ENCODE data around the gene NOX5.

DNA sequence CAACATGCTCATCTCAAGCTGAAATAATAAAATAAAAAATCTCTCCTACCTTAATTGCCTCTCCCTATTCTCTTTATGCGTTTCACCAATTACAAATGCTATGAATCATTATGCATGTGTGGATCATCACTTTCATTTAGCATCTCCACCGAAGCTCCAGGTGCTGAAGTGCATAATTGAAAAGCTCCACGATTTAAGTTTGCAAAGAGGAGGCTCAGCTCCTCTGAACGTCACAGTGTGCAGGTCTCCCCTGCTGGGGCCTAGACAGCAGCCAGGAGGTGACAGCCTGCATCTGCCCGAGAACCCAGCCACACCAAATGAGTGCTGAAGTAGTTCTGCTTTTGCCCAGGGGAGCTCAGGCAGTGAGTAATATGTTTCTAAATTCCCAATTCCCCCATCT, 85.4 kb downstream of the NOX5 start:
- TF ChIP-seq, protein P1, sequence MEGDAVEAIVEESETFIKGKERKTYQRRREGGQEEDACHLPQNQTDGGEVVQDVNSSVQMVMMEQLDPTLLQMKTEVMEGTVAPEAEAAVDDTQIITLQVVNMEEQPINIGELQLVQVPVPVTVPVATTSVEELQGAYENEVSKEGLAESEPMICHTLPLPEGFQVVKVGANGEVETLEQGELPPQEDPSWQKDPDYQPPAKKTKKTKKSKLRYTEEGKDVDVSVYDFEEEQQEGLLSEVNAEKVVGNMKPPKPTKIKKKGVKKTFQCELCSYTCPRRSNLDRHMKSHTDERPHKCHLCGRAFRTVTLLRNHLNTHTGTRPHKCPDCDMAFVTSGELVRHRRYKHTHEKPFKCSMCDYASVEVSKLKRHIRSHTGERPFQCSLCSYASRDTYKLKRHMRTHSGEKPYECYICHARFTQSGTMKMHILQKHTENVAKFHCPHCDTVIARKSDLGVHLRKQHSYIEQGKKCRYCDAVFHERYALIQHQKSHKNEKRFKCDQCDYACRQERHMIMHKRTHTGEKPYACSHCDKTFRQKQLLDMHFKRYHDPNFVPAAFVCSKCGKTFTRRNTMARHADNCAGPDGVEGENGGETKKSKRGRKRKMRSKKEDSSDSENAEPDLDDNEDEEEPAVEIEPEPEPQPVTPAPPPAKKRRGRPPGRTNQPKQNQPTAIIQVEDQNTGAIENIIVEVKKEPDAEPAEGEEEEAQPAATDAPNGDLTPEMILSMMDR (IDR thresholded peaks at IDR 0.05 in 8 of 11, conservative IDR thresholded peaks at IDR 0.05 in 3 of 11): no peak
- TF ChIP-seq POLR2A (IDR thresholded peaks at IDR 0.05): no peak
